Tibial nerve (tissue), 4 donors: ENCODE results near the gene XIRP2. TPM values are rescaled to one million over a fixed set of nuclear protein-coding genes. Genes with fewer than 3 reads are reported as not detected.

Source experiments
- DNase-seq, 2 donors: peaks; one replicate each; pipeline ENCODE4 v3.0.0-alpha.2; 2019; ENCODE audit warnings: low spot score in 2 of 2
- H3K27ac ChIP-seq, 4 donors: fragments of 200-600 bp; sonication (generic) in 3 of 4; one replicate each; pipeline ENCODE4 v1.5.1; 2017 to 2019; ENCODE audit warnings: mild to moderate bottlenecking in 1 of 4
- H3K27me3 ChIP-seq, 2 donors: fragments of 200-600 bp; sonication (generic) in 1 of 2; one replicate each; pipeline versions ENCODE4 v1.5.1 to v1.6.0; 2017 to 2019
- H3K36me3 ChIP-seq, 3 donors: fragments of 200-600 bp; sonication (generic); one replicate each; pipeline ENCODE4 v1.5.1; 2018 to 2019
- H3K4me1 ChIP-seq, 4 donors: fragments of 200-600 bp; sonication (generic) in 3 of 4; one replicate each; pipeline ENCODE4 v1.5.1; 2017 to 2019
- H3K4me3 ChIP-seq, 4 donors: fragments of 200-600 bp; sonication (generic) in 3 of 4; one replicate each; pipeline ENCODE4 v1.5.1; 2017 to 2019; ENCODE audit warnings: mild to moderate bottlenecking in 1 of 4, moderate library complexity in 1 of 4
- H3K9me3 ChIP-seq, 4 donors: fragments of 200-600 bp; sonication (generic) in 3 of 4; one replicate each; pipeline ENCODE4 v1.5.1; 2017 to 2019
- EP300 ChIP-seq, 2 donors: sonication (generic); formaldehyde crosslinking; IDR thresholded peaks; one replicate each; pipeline ENCODE4 v1.6.1; 2017; ENCODE audit warnings: antibody characterized with exemption in 2 of 2, mild to moderate bottlenecking in 1 of 2
- POLR2A ChIP-seq, 2 donors: fragments of 450-650 bp; IDR thresholded peaks; one replicate each; pipeline ENCODE4 v1.6.1; 2017; ENCODE audit warnings: antibody characterized with exemption in 2 of 2, mild to moderate bottlenecking in 2 of 2, moderate library complexity in 2 of 2
- WGBS, 2 donors: methylation state at CpG; one replicate each; pipeline ENCODE4 v1.1.5; 2018; 5-methylcytosine and 5-hydroxymethylcytosine counted together
- total RNA-seq, 4 donors: library from RNA; depleted of rRNA; stranded (reverse); fragments of >200 nt; gene quantifications; one replicate each; pipeline ENCODE4 v1.1.0, GENCODE V29; 2016
- TF ChIP-seq, protein P1 (sequence below), 5 experiments: fragments of 200-600 bp in 3 of 5; fragments of 450-650 bp in 2 of 5; sonication (generic) in 3 of 5; IDR thresholded peaks; one replicate each; pipeline ENCODE4 v1.5.1; 2016 to 2019; ENCODE audit warnings: antibody characterized with exemption in 5 of 5, mild to moderate bottlenecking in 3 of 5, moderate library complexity in 2 of 5

XIRP2 gene, protein sequence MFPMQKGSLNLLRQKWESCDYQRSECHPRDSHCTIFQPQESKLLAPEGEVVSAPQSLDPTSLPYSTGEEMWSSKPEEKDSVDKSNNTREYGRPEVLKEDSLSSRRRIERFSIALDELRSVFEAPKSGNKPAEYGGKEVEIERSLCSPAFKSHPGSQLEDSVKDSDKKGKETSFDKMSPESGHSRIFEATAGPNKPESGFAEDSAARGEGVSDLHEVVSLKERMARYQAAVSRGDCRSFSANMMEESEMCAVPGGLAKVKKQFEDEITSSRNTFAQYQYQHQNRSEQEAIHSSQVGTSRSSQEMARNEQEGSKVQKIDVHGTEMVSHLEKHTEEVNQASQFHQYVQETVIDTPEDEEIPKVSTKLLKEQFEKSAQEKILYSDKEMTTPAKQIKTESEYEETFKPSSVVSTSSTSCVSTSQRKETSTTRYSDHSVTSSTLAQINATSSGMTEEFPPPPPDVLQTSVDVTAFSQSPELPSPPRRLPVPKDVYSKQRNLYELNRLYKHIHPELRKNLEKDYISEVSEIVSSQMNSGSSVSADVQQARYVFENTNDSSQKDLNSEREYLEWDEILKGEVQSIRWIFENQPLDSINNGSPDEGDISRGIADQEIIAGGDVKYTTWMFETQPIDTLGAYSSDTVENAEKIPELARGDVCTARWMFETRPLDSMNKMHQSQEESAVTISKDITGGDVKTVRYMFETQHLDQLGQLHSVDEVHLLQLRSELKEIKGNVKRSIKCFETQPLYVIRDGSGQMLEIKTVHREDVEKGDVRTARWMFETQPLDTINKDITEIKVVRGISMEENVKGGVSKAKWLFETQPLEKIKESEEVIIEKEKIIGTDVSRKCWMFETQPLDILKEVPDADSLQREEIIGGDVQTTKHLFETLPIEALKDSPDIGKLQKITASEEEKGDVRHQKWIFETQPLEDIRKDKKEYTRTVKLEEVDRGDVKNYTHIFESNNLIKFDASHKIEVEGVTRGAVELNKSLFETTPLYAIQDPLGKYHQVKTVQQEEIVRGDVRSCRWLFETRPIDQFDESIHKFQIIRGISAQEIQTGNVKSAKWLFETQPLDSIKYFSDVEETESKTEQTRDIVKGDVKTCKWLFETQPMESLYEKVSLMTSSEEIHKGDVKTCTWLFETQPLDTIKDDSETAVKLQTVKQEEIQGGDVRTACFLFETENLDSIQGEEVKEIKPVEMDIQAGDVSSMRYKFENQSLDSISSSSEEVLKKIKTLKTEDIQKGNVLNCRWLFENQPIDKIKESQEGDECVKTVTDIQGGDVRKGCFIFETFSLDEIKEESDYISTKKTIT (N-terminal part only)
- 1 to 10 TPM in 2 of 4 donors, under 1 TPM in 2; under 0.01 to 1.8 (median 0.96) TPM for total RNA-seq

DNA sequence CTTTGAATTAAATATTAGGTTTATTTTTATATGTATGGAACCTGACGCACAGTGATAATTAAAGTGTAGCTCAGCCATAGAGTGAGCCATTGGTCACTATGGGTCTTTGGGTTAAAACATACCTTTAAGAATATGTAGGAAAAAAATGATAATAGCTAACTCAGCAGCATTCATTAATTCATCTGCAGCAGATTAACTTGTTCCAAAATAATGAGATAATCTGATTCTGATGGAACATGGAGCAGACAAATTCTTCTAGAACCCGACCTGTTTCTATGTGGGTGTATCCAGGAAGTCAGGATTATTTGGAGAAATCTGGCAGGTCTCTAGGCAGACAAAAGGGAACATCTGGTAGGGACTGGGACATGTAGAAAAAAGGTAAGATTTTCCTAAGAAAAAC lies at the start of gene XIRP2:
Gene XIRP2, plus strand, starts transcription at position 301 of the 400 bp plus-strand sequence. CDS start 15,003 bp downstream, outside the sequence.
- Histone ChIP-seq H3K4me1 (no peaks in the 10 kb centered on the region), H3K27me3 (no peaks in the 10 kb centered on the region), H3K4me3 (no peak within 1 kb of the TSS), H3K36me3 (no peaks in the 10 kb centered on the region), H3K27ac (no peak within 1 kb of the TSS), H3K9me3 (no peaks in the 10 kb centered on the region)
- 57 to 69% methylated on average over 2 of the region's 2 CpGs for WGBS, 2 donors
- DNase-seq, result no peak
- TF ChIP-seq EP300 (IDR thresholded peaks at IDR 0.05) (no peak), POLR2A (IDR thresholded peaks at IDR 0.05) (no peak)
- TF ChIP-seq, protein P1, sequence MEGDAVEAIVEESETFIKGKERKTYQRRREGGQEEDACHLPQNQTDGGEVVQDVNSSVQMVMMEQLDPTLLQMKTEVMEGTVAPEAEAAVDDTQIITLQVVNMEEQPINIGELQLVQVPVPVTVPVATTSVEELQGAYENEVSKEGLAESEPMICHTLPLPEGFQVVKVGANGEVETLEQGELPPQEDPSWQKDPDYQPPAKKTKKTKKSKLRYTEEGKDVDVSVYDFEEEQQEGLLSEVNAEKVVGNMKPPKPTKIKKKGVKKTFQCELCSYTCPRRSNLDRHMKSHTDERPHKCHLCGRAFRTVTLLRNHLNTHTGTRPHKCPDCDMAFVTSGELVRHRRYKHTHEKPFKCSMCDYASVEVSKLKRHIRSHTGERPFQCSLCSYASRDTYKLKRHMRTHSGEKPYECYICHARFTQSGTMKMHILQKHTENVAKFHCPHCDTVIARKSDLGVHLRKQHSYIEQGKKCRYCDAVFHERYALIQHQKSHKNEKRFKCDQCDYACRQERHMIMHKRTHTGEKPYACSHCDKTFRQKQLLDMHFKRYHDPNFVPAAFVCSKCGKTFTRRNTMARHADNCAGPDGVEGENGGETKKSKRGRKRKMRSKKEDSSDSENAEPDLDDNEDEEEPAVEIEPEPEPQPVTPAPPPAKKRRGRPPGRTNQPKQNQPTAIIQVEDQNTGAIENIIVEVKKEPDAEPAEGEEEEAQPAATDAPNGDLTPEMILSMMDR (IDR thresholded peaks at IDR 0.05), result no peak

DNA sequence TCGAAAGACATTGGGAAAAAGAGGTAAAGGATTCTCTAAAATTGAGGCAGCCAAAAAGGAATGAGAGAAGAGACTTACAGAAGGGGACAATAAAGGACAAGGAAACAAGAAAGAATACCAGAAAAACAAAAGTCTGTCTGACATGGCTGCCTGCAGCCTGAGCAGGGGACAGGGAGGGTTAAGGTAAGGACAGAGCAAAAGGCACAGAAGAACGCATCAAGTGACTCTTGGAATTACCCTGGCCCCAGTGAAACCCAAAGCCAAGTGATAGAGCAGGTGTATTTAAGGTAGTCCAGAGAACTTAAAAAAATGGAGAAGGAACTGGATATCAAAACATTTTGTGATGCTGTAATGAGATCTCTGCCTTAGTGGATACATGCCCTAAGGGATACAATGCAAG lies 47.1 kb upstream of the XIRP2 start:
- Histone ChIP-seq H3K4me1 (no peaks in the 10 kb centered on the region), H3K9me3 (no peaks in the 10 kb centered on the region), H3K27ac (no peak overlapping the region), H3K36me3 (no peaks in the 10 kb centered on the region), H3K27me3 (no peaks in the 10 kb centered on the region), H3K4me3 (no peak overlapping the region)
- TF ChIP-seq EP300 (IDR thresholded peaks at IDR 0.05) (no peak), POLR2A (IDR thresholded peaks at IDR 0.05) (no peak)
- TF ChIP-seq, protein P1 (IDR thresholded peaks at IDR 0.05), result no peak
- DNase-seq, result no peak
- 71 to 76% methylated on average over 2 of the region's 2 CpGs for WGBS, 2 donors

DNA sequence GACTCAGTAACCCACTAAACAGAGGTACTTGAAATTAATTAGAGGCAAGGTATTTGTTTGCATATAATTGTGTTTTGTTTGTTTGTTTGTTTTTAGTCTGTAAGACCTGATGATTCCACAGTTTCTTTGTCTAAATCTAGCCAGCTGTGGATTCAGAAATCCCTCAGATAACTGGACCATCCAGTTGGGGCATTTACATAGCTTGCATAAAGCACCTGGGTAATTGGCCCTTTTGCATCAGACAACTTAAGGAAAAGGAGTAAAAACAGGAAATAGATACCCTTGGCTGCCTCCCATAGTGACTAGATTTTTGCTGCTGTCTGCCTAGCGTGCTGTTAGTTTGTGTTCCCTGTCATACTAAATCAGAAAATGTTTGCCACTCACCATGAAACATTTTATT lies 46.6 kb upstream of the XIRP2 start:
- no peaks in the 10 kb centered on the region for H3K36me3 ChIP-seq
- no peaks in the 10 kb centered on the region for H3K9me3 ChIP-seq
- DNase-seq, result no peak
- no peak overlapping the region for H3K4me3 ChIP-seq
- no peaks in the 10 kb centered on the region for H3K4me1 ChIP-seq
- no peaks in the 10 kb centered on the region for H3K27me3 ChIP-seq
- TF ChIP-seq, protein P1 (IDR thresholded peaks at IDR 0.05), result no peak
- no peak for TF ChIP-seq POLR2A (IDR thresholded peaks at IDR 0.05)
- TF ChIP-seq EP300 (IDR thresholded peaks at IDR 0.05), result no peak
- no peak overlapping the region for H3K27ac ChIP-seq
- 24 to 39% methylated on average over 1 of the region's 1 CpG for WGBS, 2 donors

DNA sequence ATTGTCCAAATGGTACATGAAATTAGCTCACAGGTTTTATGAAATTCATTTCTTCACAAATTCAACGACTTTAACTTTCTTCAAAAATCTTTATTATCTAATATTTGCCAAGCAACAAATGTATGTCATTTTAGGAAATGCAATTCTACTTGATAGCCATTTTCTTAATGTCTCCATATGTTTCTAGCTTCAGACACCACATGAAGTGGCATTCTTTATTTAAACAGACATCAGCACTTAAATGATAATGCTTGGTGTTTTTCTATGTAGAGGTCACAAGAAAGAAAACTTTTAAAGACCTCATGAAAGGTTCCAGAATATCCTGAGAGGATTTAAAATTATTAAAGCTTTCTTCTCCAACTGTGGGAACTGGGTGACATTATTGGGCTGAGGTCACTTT lies 44.2 kb upstream of the XIRP2 start:
- Histone ChIP-seq H3K4me3 (no peak overlapping the region), H3K9me3 (peaks cover 0 to 9% (median 0%) of the 10 kb centered on the region in 4 donors), H3K4me1 (no peaks in the 10 kb centered on the region), H3K27ac (no peak overlapping the region), H3K27me3 (no peaks in the 10 kb centered on the region), H3K36me3 (no peaks in the 10 kb centered on the region)
- no peak for DNase-seq
- WGBS, 2 donors, result 86 to 97% methylated on average over 1 of the region's 1 CpG
- TF ChIP-seq, protein P1 (IDR thresholded peaks at IDR 0.05), result no peak
- TF ChIP-seq POLR2A (IDR thresholded peaks at IDR 0.05) (no peak), EP300 (IDR thresholded peaks at IDR 0.05) (no peak)
